ENCODE results near the gene CREB3L1. TPM values are rescaled to one million over a fixed set of nuclear protein-coding genes. Genes with fewer than 3 reads are reported as not detected.

Gene CREB3L1
- total and polyA plus RNA-seq, 2 of the 13 experiments (the other 11 are each of a cell fraction or from before 2014, with no cell fraction given), result not detected

DNA sequence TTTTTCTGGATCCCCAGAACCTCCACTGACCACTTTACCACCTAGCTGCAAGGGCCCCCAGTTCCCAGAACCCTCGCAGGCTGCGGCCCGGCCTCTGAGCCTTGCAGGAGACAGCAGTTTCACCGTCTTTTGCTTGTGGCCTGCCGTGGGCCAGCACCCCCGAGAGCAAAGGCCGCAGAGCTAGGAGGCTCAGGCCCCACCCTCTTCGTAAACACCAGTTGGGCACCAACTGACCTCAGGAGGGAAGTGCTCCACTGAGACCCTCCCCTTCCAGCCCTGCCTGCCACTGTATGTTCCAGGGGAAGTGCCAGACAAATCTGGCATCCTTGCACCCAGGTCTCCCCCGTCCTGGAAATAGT, 23.4 kb upstream of the CREB3L1 start (continued):
- no peak for TF ChIP-seq ZSCAN21 (CRISPR knock-in tag; IDR thresholded peaks at IDR 0.05; ENCODE audit: borderline replicate concordance)
- TF ChIP-seq PITX1 (CRISPR knock-in tag; IDR thresholded peaks at IDR 0.05), result peak; percentile 65; the same call in 1 of the 2 replicates
- TF ChIP-seq MTF1 (CRISPR knock-in tag; IDR thresholded peaks at IDR 0.05), result no peak
- TF ChIP-seq ZHX2 (IDR thresholded peaks at IDR 0.05; ENCODE audit: low read depth), result no peak
- TF ChIP-seq ZHX2 (CRISPR knock-in tag; IDR thresholded peaks at IDR 0.05; ENCODE audit: borderline replicate concordance), result no peak
- no peak for TF ChIP-seq MED13 (CRISPR knock-in tag; IDR thresholded peaks at IDR 0.05)
- no peak for TF ChIP-seq NFYB (CRISPR knock-in tag; IDR thresholded peaks at IDR 0.05)
- TF ChIP-seq DRAP1 (CRISPR knock-in tag; IDR thresholded peaks at IDR 0.05), result no peak
- no peak for TF ChIP-seq PHF21A (CRISPR knock-in tag; IDR thresholded peaks at IDR 0.05)
- TF ChIP-seq ELF1 (CRISPR knock-in tag; IDR thresholded peaks at IDR 0.05), result 0 out of 2 replicates have a peak, but pooled peaks have one; percentile 43
- TF ChIP-seq CENPX (CRISPR knock-in tag; IDR thresholded peaks at IDR 0.05), result no peak
- 0 out of 2 replicates have a peak, but pooled peaks have one; percentile 44 for TF ChIP-seq SPEN (CRISPR knock-in tag; IDR thresholded peaks at IDR 0.05; ENCODE audit: low read depth)
- TF ChIP-seq FOXK1 (CRISPR knock-in tag; IDR thresholded peaks at IDR 0.05; ENCODE audit: borderline replicate concordance, low read depth), result no peak; the same call in 1 of the 2 replicates
- TF ChIP-seq THAP7 (CRISPR knock-in tag; IDR thresholded peaks at IDR 0.05), result no peak
- no peak for TF ChIP-seq ZNF441 (CRISPR knock-in tag; IDR thresholded peaks at IDR 0.05; ENCODE audit: borderline replicate concordance)
- TF ChIP-seq HMG20B (CRISPR knock-in tag; conservative IDR thresholded peaks at IDR 0.05), result no peak
- TF ChIP-seq RARA (CRISPR knock-in tag; IDR thresholded peaks at IDR 0.05), result peak; percentile 62; the same call in 1 of the 2 replicates
- no peak for TF ChIP-seq KDM2A (CRISPR knock-in tag; IDR thresholded peaks at IDR 0.05; ENCODE audit: borderline replicate concordance, low read depth)
- no peak for TF ChIP-seq ZNF567 (CRISPR knock-in tag; IDR thresholded peaks at IDR 0.05; ENCODE audit: borderline replicate concordance)
- no peak for TF ChIP-seq KLF9 (CRISPR knock-in tag; IDR thresholded peaks at IDR 0.05; ENCODE audit: low read depth)
- TF ChIP-seq NFKB2 (CRISPR knock-in tag; IDR thresholded peaks at IDR 0.05; ENCODE audit: borderline replicate concordance), result no peak
- TF ChIP-seq NFE2 (CRISPR knock-in tag; IDR thresholded peaks at IDR 0.05), result no peak
- TF ChIP-seq, protein P1, sequence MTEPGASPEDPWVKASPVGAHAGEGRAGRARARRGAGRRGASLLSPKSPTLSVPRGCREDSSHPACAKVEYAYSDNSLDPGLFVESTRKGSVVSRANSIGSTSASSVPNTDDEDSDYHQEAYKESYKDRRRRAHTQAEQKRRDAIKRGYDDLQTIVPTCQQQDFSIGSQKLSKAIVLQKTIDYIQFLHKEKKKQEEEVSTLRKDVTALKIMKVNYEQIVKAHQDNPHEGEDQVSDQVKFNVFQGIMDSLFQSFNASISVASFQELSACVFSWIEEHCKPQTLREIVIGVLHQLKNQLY (CRISPR knock-in tag; IDR thresholded peaks at IDR 0.05), result no peak
- no peak for TF ChIP-seq SATB2 (CRISPR knock-in tag; IDR thresholded peaks at IDR 0.05)
- no peak for TF ChIP-seq GATA4 (IDR thresholded peaks at IDR 0.05; ENCODE audit: borderline replicate concordance, low read depth)
- no peak for TF ChIP-seq SRF (IDR thresholded peaks at IDR 0.05; ENCODE audit: low read depth, low read length)
- TF ChIP-seq HES4 (CRISPR knock-in tag; IDR thresholded peaks at IDR 0.05; ENCODE audit: borderline replicate concordance), result no peak
